A673 (cell line): ENCODE measurements around the gene TK2.

Experiments
- CTCF ChIP-seq: fragments of 300-800, 200-600 bp; sonication (generic); conservative IDR thresholded peaks from 2 replicates; pipeline ENCODE4 v1.5.1; 2017; ENCODE audit warnings: low read depth, mild to moderate bottlenecking, antibody characterized with exemption, low read length, moderate library complexity, mixed read lengths
- EZH2 ChIP-seq: fragments of 200-600 bp; sonication (generic); IDR thresholded peaks from 2 replicates; pipeline ENCODE4 v1.6.1; 2017; ENCODE audit warnings: borderline replicate concordance, low read depth, mild to moderate bottlenecking, mixed read lengths, antibody characterized with exemption, low read length; ENCODE audit not compliant: poor library complexity, severe bottlenecking

- no peak for TF ChIP-seq CTCF
- TF ChIP-seq EZH2, result no peak
These were observed 10.1 kb downstream of the TK2 start for GRCh38 chr16:66539623-66540469.
